ENCODE measurements around the gene KCTD16.
A peak's percentile ranks its signal among the peaks of the same experiment; 100 is the strongest.

The KCTD16 gene

GRCh38 chr5:144156767-144157171 is 13.9 kb upstream of the KCTD16 start:
- H3K9ac ChIP-seq (ENCODE audit: low read length in 5 of 5) = no peak overlapping the region
- H3K36me3 ChIP-seq (ENCODE audit: control insufficient read depth in 5 of 5, insufficient read depth in 5 of 5, low read length in 5 of 5) = peaks cover 10 to 26% (median 22%) of the 10 kb centered on the region in 5 donors
- H3K27ac ChIP-seq (ENCODE audit: low read depth, low read length) = no peak overlapping the region
- peaks cover 0 to 4% (median 0%) of the 10 kb centered on the region in 5 donors for H3K4me1 ChIP-seq (ENCODE audit: control insufficient read depth in 5 of 5, insufficient read depth in 5 of 5, low read length in 5 of 5)
- H3K4me3 ChIP-seq (ENCODE audit: low read depth in 1 of 5, low read length in 5 of 5) = no peak overlapping the region
- H3K9me3 ChIP-seq (ENCODE audit: control insufficient read depth in 5 of 5, low read length in 5 of 5) = no peaks in the 10 kb centered on the region
- H3K27me3 ChIP-seq (ENCODE audit: control insufficient read depth in 5 of 5, insufficient read depth in 4 of 5, low read length in 5 of 5) = no peaks in the 10 kb centered on the region

GRCh38 chr5:144162686-144163085 is 8.0 kb upstream of the KCTD16 start:
- Histone ChIP-seq H3K36me3 (ENCODE audit: control insufficient read depth in 5 of 5, insufficient read depth in 5 of 5, low read length in 5 of 5) (peaks cover 44 to 60% (median 49%) of the 10 kb centered on the region in 5 donors), H3K4me1 (ENCODE audit: control insufficient read depth in 5 of 5, insufficient read depth in 5 of 5, low read length in 5 of 5) (peaks cover 0 to under 1% (median 0%) of the 10 kb centered on the region in 5 donors), H3K27me3 (ENCODE audit: control insufficient read depth in 5 of 5, insufficient read depth in 4 of 5, low read length in 5 of 5) (no peaks in the 10 kb centered on the region), H3K9ac (ENCODE audit: low read length in 5 of 5) (no peak overlapping the region), H3K9me3 (ENCODE audit: control insufficient read depth in 5 of 5, low read length in 5 of 5) (no peaks in the 10 kb centered on the region), H3K4me3 (ENCODE audit: low read depth in 1 of 5, low read length in 5 of 5) (no peak overlapping the region), H3K27ac (ENCODE audit: low read depth, low read length) (no peak overlapping the region)

GRCh38 chr5:144166696-144167095 is 4.0 kb upstream of the KCTD16 start:
- Histone ChIP-seq H3K27ac (ENCODE audit: low read depth, low read length) (no peak overlapping the region), H3K36me3 (ENCODE audit: control insufficient read depth in 5 of 5, insufficient read depth in 5 of 5, low read length in 5 of 5) (peaks cover 29 to 39% (median 33%) of the 10 kb centered on the region in 5 donors), H3K27me3 (ENCODE audit: control insufficient read depth in 5 of 5, insufficient read depth in 4 of 5, low read length in 5 of 5) (no peaks in the 10 kb centered on the region), H3K9me3 (ENCODE audit: control insufficient read depth in 5 of 5, low read length in 5 of 5) (no peaks in the 10 kb centered on the region), H3K4me3 (ENCODE audit: low read depth in 1 of 5, low read length in 5 of 5) (no peak overlapping the region), H3K9ac (ENCODE audit: low read length in 5 of 5) (peak overlapping the region in 1 of 5 donors; percentile 25), H3K4me1 (ENCODE audit: control insufficient read depth in 5 of 5, insufficient read depth in 5 of 5, low read length in 5 of 5) (peaks cover 2 to 29% (median 28%) of the 10 kb centered on the region in 5 donors)

DNA sequence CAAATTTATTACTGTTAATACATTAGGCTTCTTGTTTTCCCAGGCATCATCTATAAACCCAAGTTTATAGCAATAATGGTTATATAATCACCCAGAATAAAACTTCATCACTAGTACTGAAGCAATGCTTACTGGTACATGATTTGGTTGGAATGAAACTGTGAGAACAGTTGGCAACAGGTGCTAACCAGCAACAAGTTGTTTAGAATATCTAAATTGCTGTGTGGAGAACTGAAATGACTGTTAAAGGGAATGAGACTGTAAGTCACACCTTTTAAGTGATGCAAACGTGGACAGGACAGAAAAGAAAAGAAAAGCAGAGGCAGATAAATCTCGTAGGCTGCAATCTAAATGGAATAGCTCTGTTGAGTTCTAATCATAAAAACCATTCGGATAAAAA is 2.7 kb upstream of the KCTD16 start:
- Histone ChIP-seq H3K36me3 (ENCODE audit: control insufficient read depth in 5 of 5, insufficient read depth in 5 of 5, low read length in 5 of 5) (peaks cover 21 to 27% (median 22%) of the 10 kb centered on the region in 5 donors), H3K4me1 (ENCODE audit: control insufficient read depth in 5 of 5, insufficient read depth in 5 of 5, low read length in 5 of 5) (peaks cover 2 to 29% (median 28%) of the 10 kb centered on the region in 5 donors), H3K27me3 (ENCODE audit: control insufficient read depth in 5 of 5, insufficient read depth in 4 of 5, low read length in 5 of 5) (peaks cover 0 to under 1% (median 0%) of the 10 kb centered on the region in 5 donors), H3K9me3 (ENCODE audit: control insufficient read depth in 5 of 5, low read length in 5 of 5) (no peaks in the 10 kb centered on the region), H3K9ac (ENCODE audit: low read length in 5 of 5) (no peak overlapping the region), H3K27ac (ENCODE audit: low read depth, low read length) (no peak overlapping the region), H3K4me3 (ENCODE audit: low read depth in 1 of 5, low read length in 5 of 5) (no peak overlapping the region)

- Histone ChIP-seq H3K9me3 (ENCODE audit: control insufficient read depth in 5 of 5, low read length in 5 of 5) (no peaks in the 10 kb centered on the region), H3K36me3 (ENCODE audit: control insufficient read depth in 5 of 5, insufficient read depth in 5 of 5, low read length in 5 of 5) (peaks cover 5 to 16% (median 9%) of the 10 kb centered on the region in 5 donors), H3K4me3 (ENCODE audit: low read depth in 1 of 5, low read length in 5 of 5) (peak overlapping the region; percentile 90 to 98 (median 96)), H3K9ac (ENCODE audit: low read length in 5 of 5) (peak overlapping the region; percentile 49 to 98 (median 95)), H3K27ac (ENCODE audit: low read depth, low read length) (peak overlapping the region; percentile 79), H3K4me1 (ENCODE audit: control insufficient read depth in 5 of 5, insufficient read depth in 5 of 5, low read length in 5 of 5) (peaks cover 2 to 29% (median 28%) of the 10 kb centered on the region in 5 donors), H3K27me3 (ENCODE audit: control insufficient read depth in 5 of 5, insufficient read depth in 4 of 5, low read length in 5 of 5) (peaks cover 0 to 4% (median 0%) of the 10 kb centered on the region in 5 donors)
Observed at GRCh38 chr5:144169904-144170275, 783 bp upstream of the KCTD16 start.

GRCh38 chr5:144173766-144174165 is 3.1 kb downstream of the KCTD16 start:
- no peak overlapping the region for H3K27ac ChIP-seq (ENCODE audit: low read depth, low read length)
- H3K36me3 ChIP-seq (ENCODE audit: control insufficient read depth in 5 of 5, insufficient read depth in 5 of 5, low read length in 5 of 5) = no peaks in the 10 kb centered on the region
- H3K27me3 ChIP-seq (ENCODE audit: control insufficient read depth in 5 of 5, insufficient read depth in 4 of 5, low read length in 5 of 5) = peaks cover 0 to 6% (median 0%) of the 10 kb centered on the region in 5 donors
- no peaks in the 10 kb centered on the region for H3K9me3 ChIP-seq (ENCODE audit: control insufficient read depth in 5 of 5, low read length in 5 of 5)
- no peak overlapping the region for H3K4me3 ChIP-seq (ENCODE audit: low read depth in 1 of 5, low read length in 5 of 5)
- H3K4me1 ChIP-seq (ENCODE audit: control insufficient read depth in 5 of 5, insufficient read depth in 5 of 5, low read length in 5 of 5) = peaks cover 2 to 22% (median 19%) of the 10 kb centered on the region in 5 donors
- no peak overlapping the region for H3K9ac ChIP-seq (ENCODE audit: low read length in 5 of 5)

DNA sequence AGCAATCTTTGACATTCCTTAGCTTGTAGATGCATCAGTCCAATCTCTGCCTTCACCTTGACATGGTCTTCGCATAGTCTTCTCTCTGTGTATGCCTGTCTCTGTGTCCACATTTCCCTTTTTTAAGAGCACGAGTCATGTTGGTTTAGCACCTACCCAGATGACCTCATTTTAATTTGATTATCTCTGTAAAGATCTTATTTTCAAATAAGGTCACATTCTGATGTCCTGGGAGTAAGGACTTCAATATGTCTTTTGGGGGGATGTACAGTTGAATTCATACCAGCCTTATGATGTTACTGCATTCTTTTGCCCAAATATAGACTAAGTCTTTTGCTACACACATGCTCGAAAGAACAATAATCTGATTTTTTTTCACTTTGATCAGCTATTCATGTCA is 6.9 kb downstream of the KCTD16 start:
- Histone ChIP-seq H3K4me1 (ENCODE audit: control insufficient read depth in 5 of 5, insufficient read depth in 5 of 5, low read length in 5 of 5) (no peaks in the 10 kb centered on the region), H3K36me3 (ENCODE audit: control insufficient read depth in 5 of 5, insufficient read depth in 5 of 5, low read length in 5 of 5) (no peaks in the 10 kb centered on the region), H3K9ac (ENCODE audit: low read length in 5 of 5) (no peak overlapping the region), H3K4me3 (ENCODE audit: low read depth in 1 of 5, low read length in 5 of 5) (no peak overlapping the region), H3K27ac (ENCODE audit: low read depth, low read length) (no peak overlapping the region), H3K27me3 (ENCODE audit: control insufficient read depth in 5 of 5, insufficient read depth in 4 of 5, low read length in 5 of 5) (peaks cover 0 to 6% (median 0%) of the 10 kb centered on the region in 5 donors), H3K9me3 (ENCODE audit: control insufficient read depth in 5 of 5, low read length in 5 of 5) (no peaks in the 10 kb centered on the region)

GRCh38 chr5:144179226-144179625 is 8.6 kb downstream of the KCTD16 start:
- peaks cover 0 to 4% (median 0%) of the 10 kb centered on the region in 5 donors for H3K27me3 ChIP-seq (ENCODE audit: control insufficient read depth in 5 of 5, insufficient read depth in 4 of 5, low read length in 5 of 5)
- no peaks in the 10 kb centered on the region for H3K4me1 ChIP-seq (ENCODE audit: control insufficient read depth in 5 of 5, insufficient read depth in 5 of 5, low read length in 5 of 5)
- H3K36me3 ChIP-seq (ENCODE audit: control insufficient read depth in 5 of 5, insufficient read depth in 5 of 5, low read length in 5 of 5) = no peaks in the 10 kb centered on the region
- no peak overlapping the region for H3K9ac ChIP-seq (ENCODE audit: low read length in 5 of 5)
- no peak overlapping the region for H3K4me3 ChIP-seq (ENCODE audit: low read depth in 1 of 5, low read length in 5 of 5)
- no peaks in the 10 kb centered on the region for H3K9me3 ChIP-seq (ENCODE audit: control insufficient read depth in 5 of 5, low read length in 5 of 5)
- H3K27ac ChIP-seq (ENCODE audit: low read depth, low read length) = no peak overlapping the region

- Histone ChIP-seq H3K9me3 (ENCODE audit: control insufficient read depth in 5 of 5, low read length in 5 of 5) (no peaks in the 10 kb centered on the region), H3K36me3 (ENCODE audit: control insufficient read depth in 5 of 5, insufficient read depth in 5 of 5, low read length in 5 of 5) (no peaks in the 10 kb centered on the region), H3K4me1 (ENCODE audit: control insufficient read depth in 5 of 5, insufficient read depth in 5 of 5, low read length in 5 of 5) (peaks cover 0 to 8% (median 7%) of the 10 kb centered on the region in 5 donors), H3K27ac (ENCODE audit: low read depth, low read length) (no peak overlapping the region), H3K4me3 (ENCODE audit: low read depth in 1 of 5, low read length in 5 of 5) (no peak overlapping the region), H3K27me3 (ENCODE audit: control insufficient read depth in 5 of 5, insufficient read depth in 4 of 5, low read length in 5 of 5) (no peaks in the 10 kb centered on the region), H3K9ac (ENCODE audit: low read length in 5 of 5) (no peak overlapping the region)
Observed at GRCh38 chr5:144183254-144183889, 12.7 kb downstream of the KCTD16 start.

- no peaks in the 10 kb centered on the region for H3K36me3 ChIP-seq (ENCODE audit: control insufficient read depth in 5 of 5, insufficient read depth in 5 of 5, low read length in 5 of 5)
- H3K4me3 ChIP-seq (ENCODE audit: low read depth in 1 of 5, low read length in 5 of 5) = no peak overlapping the region
- H3K9me3 ChIP-seq (ENCODE audit: control insufficient read depth in 5 of 5, low read length in 5 of 5) = no peaks in the 10 kb centered on the region
- peaks cover 0 to 11% (median 7%) of the 10 kb centered on the region in 5 donors for H3K4me1 ChIP-seq (ENCODE audit: control insufficient read depth in 5 of 5, insufficient read depth in 5 of 5, low read length in 5 of 5)
- peak overlapping the region in 1 of 5 donors; percentile 18 for H3K9ac ChIP-seq (ENCODE audit: low read length in 5 of 5)
- no peaks in the 10 kb centered on the region for H3K27me3 ChIP-seq (ENCODE audit: control insufficient read depth in 5 of 5, insufficient read depth in 4 of 5, low read length in 5 of 5)
- no peak overlapping the region for H3K27ac ChIP-seq (ENCODE audit: low read depth, low read length)
Observed at GRCh38 chr5:144187699-144188294, 17.1 kb downstream of the KCTD16 start.
